GM19328 (cell line): ENCODE results near the gene TUB.

Source experiments
- ATAC-seq: cut with Tn5 transposase; IDR thresholded peaks from one replicate; pipeline ENCODE4 v1.9.1; 2021; ENCODE audit warnings: mild to moderate bottlenecking, moderate library complexity; ENCODE audit not compliant: unreplicated experiment

TUB gene

GRCh38 chr11:8067929-8068575 is 13.0 kb upstream of the TUB start:
- no peak for ATAC-seq

- ATAC-seq = no peak
These were observed 12.3 kb upstream of the TUB start for GRCh38 chr11:8068605-8069221.

GRCh38 chr11:8069771-8070170 is 11.2 kb upstream of the TUB start:
- no peak for ATAC-seq

GRCh38 chr11:8070417-8071115 is 10.4 kb upstream of the TUB start:
- ATAC-seq = no peak

GRCh38 chr11:8071616-8072581 is 9.1 kb upstream of the TUB start:
- ATAC-seq = no peak

- no peak for ATAC-seq
These were observed 5.8 kb upstream of the TUB start for GRCh38 chr11:8075119-8075726.

GRCh38 chr11:8079111-8079675 is 1.8 kb upstream of the TUB start:
- no peak for ATAC-seq

- ATAC-seq = no peak
These were observed 841 bp upstream of the TUB start for GRCh38 chr11:8080069-8080670.

- ATAC-seq = no peak
These were observed 710 bp downstream of the TUB start for GRCh38 chr11:8081591-8082250.

- no peak for ATAC-seq
These were observed 1.5 kb downstream of the TUB start for GRCh38 chr11:8082391-8083087.

GRCh38 chr11:8083088-8083395 is 2.0 kb downstream of the TUB start:
- ATAC-seq = no peak

GRCh38 chr11:8083871-8084281 is 2.9 kb downstream of the TUB start:
- no peak for ATAC-seq

- no peak for ATAC-seq
These were observed 3.3 kb downstream of the TUB start for GRCh38 chr11:8084352-8084751.

GRCh38 chr11:8085011-8085645 is 4.1 kb downstream of the TUB start:
- no peak for ATAC-seq

- ATAC-seq = no peak
These were observed 5.0 kb downstream of the TUB start for GRCh38 chr11:8086001-8086479.

GRCh38 chr11:8086571-8086970 is 5.6 kb downstream of the TUB start:
- no peak for ATAC-seq

GRCh38 chr11:8087185-8087584 is 6.2 kb downstream of the TUB start:
- ATAC-seq = no peak

GRCh38 chr11:8087756-8088155 is 6.7 kb downstream of the TUB start:
- no peak for ATAC-seq
